HepG2 (cell line): ENCODE data around the gene MYH10. TPM values are rescaled to one million over a fixed set of nuclear protein-coding genes. Genes with fewer than 3 reads are reported as not detected.

Experiments
- ATAC-seq: fragments of 200-7000 bp; cut with Tn5 transposase; 3 replicates; pipeline ENCODE4 v1.9.1; 2020; ENCODE audit warnings: mild to moderate bottlenecking, moderate library complexity
- BruUV-seq: library from RNA; stranded (reverse); fragments of 400-500 nt; replicated peaks from 2 replicates; lab custom pipeline; 2021; lab: Mats Ljungman, UMichigan
- CTCF ChIA-PET: fragments of 300-600 bp; formaldehyde crosslinking; extraction: SDS; loops from one replicate; lab custom pipeline; 2021; ENCODE audit warnings: low total read pairs, inconsistent platforms, low intra/inter-chr PET ratio; lab: Yijun Ruan, JAX
- POLR2A ChIA-PET: fragments of 350-600 bp; sonication (Branson Sonifier 250); formaldehyde crosslinking; loops from one replicate; lab custom pipeline; 2020; ENCODE audit warnings: antibody characterized with exemption, inconsistent platforms; lab: Yijun Ruan, JAX
- DNase-seq: peaks from one replicate; pipeline ENCODE4 v3.0.0-alpha.2; 2015; ENCODE audit warnings: low spot score
- FAIRE-seq: peaks from 3 replicates; lab custom pipeline; 2011; peaks lifted over from hg19 to GRCh38; lab: Jason Lieb, UNC
- H2AFZ ChIP-seq: one replicate; pipeline ENCODE4 v1.6.1; 2011; ENCODE audit warnings: low read length, inconsistent platforms
- H3K27ac ChIP-seq: fragments of 300-600 bp; 3 replicates; pipeline ENCODE4 v1.8.0; 2011; ENCODE audit warnings: mixed run types, mild to moderate bottlenecking, mixed read lengths, low read length, inconsistent platforms; ENCODE audit not compliant: insufficient read depth; ENCODE audit errors: extremely low read length
- H3K27me3 ChIP-seq, 2 experiments: fragments of 200-600 bp in 1 of 2; 2 replicates in 1 of 2; 3 replicates in 1 of 2; pipeline versions ENCODE4 v1.6.0 to v1.8.0; 2011; ENCODE audit warnings: low read length in 2 of 2, mild to moderate bottlenecking in 2 of 2, moderate library complexity in 2 of 2, inconsistent platforms in 1 of 2; ENCODE audit not compliant: insufficient read depth in 2 of 2, control insufficient read depth in 1 of 2
- H3K36me3 ChIP-seq, 2 experiments: fragments of 200-600 bp in 1 of 2; replicated peaks in 1 of 2; 2 replicates in 1 of 2; 3 replicates in 1 of 2; pipeline versions ENCODE4 v1.5.1 to v1.8.0; 2011; ENCODE audit warnings: low read length in 2 of 2, inconsistent platforms in 1 of 2; ENCODE audit not compliant: insufficient read depth in 2 of 2, control insufficient read depth in 1 of 2
- H3K4me1 ChIP-seq: 2 replicates; pipeline ENCODE4 v1.5.1; 2012; ENCODE audit warnings: low read length, inconsistent platforms; ENCODE audit not compliant: insufficient read depth
- H3K4me2 ChIP-seq: 2 replicates; pipeline ENCODE4 v1.6.0; 2011; ENCODE audit warnings: low read depth, low read length, inconsistent platforms
- H3K4me3 ChIP-seq, 3 experiments: fragments of 200-600 bp in 1 of 3; sonication (generic), shearing (Covaris generic) in 1 of 3; replicated peaks in 1 of 3; 2 replicates each; pipeline ENCODE4 v1.5.1; 2011 to 2016; ENCODE audit warnings: low read length in 3 of 3, inconsistent platforms in 2 of 3, low read depth in 2 of 3, mild to moderate bottlenecking in 2 of 3, control low read depth in 1 of 3, mixed read lengths in 1 of 3; ENCODE audit not compliant: insufficient read depth in 1 of 3
- H3K79me2 ChIP-seq: one replicate; pipeline ENCODE4 v1.6.1; 2011; ENCODE audit warnings: low read length, inconsistent platforms; ENCODE audit not compliant: insufficient read depth
- H3K9ac ChIP-seq: 2 replicates; pipeline ENCODE4 v1.6.0; 2011; ENCODE audit warnings: mild to moderate bottlenecking, low read depth, low read length, inconsistent platforms; ENCODE audit not compliant: insufficient read depth
- H3K9me3 ChIP-seq: 2 replicates; pipeline ENCODE4 v1.5.1; 2012; ENCODE audit warnings: mild to moderate bottlenecking, low read length
- H4K20me1 ChIP-seq: 2 replicates; pipeline ENCODE4 v1.6.0; 2011; ENCODE audit warnings: inconsistent platforms, mild to moderate bottlenecking, low read length, moderate library complexity; ENCODE audit not compliant: insufficient read depth
- ARNTL ChIP-seq: sonication (generic); formaldehyde crosslinking; IDR thresholded peaks from 2 replicates; pipeline ENCODE4 v1.4.0; 2020; ENCODE audit warnings: mild to moderate bottlenecking, missing genetic modification reagents
- NFATC3 ChIP-seq: sonication (generic); formaldehyde crosslinking; IDR thresholded peaks from 2 replicates; pipeline ENCODE4 v1.5.1; 2020; ENCODE audit warnings: mild to moderate bottlenecking, missing genetic modification reagents
- ZBTB42 ChIP-seq: sonication (generic); formaldehyde crosslinking; IDR thresholded peaks from 2 replicates; pipeline ENCODE4 v1.5.0; 2020; ENCODE audit warnings: mild to moderate bottlenecking, missing genetic modification reagents
- ZNF704 ChIP-seq: sonication (generic); formaldehyde crosslinking; IDR thresholded peaks from 2 replicates; pipeline ENCODE4 v1.8.1; 2023; ENCODE audit warnings: mild to moderate bottlenecking, inconsistent platforms, moderate library complexity, missing genetic modification reagents, borderline replicate concordance
- ZNF737 ChIP-seq: sonication (generic); formaldehyde crosslinking; IDR thresholded peaks from 2 replicates; pipeline ENCODE4 v1.5.0; 2020; ENCODE audit warnings: missing genetic modification reagents, mild to moderate bottlenecking, borderline replicate concordance
- WGBS: methylation state at CpG from one replicate; pipeline ENCODE4 v1.1.6; 2017; ENCODE audit warnings: low lambda C conversion rate; 5-methylcytosine and 5-hydroxymethylcytosine counted together
- in situ Hi-C: cut with HindIII; loops from 2 replicates; pipeline ENCODE4 v1.10.0; 2017; ENCODE audit warnings: low pct_unique_long_range_greater_than_20kb; ENCODE audit not compliant: extremely low pct_ligation_motif_present
- intact Hi-C: fragments of 100-400 bp; cut with micrococcal nuclease; formaldehyde crosslinking; loops from one replicate; pipeline ENCODE4 v1.10.0; 2022; ENCODE audit not compliant: unreplicated experiment
- polyA plus RNA-seq, 8 experiments: library from polyadenylated mRNA; depleted of rRNA in 3 of 8; stranded (reverse) in 7 of 8; unstranded in 1 of 8; fragments of >200 nt; fragmentation: Illumina TruSeq in 4 of 8; extraction: Trizol in 4 of 8; gene quantifications; 2 replicates each; pipeline versions ENCODE4 v1.2.1 to v1.2.3, GENCODE V29; 2011 to 2016; ENCODE audit warnings: low read depth in 4 of 8, missing spikeins in 1 of 8, mixed read lengths in 1 of 8; ENCODE audit not compliant: insufficient read depth in 1 of 8
- total RNA-seq, 5 experiments: library from RNA; depleted of rRNA; stranded (reverse); fragments of >200 nt; fragmentation: Illumina TruSeq; extraction: Trizol; gene quantifications; 2 replicates each; pipeline ENCODE4 v1.2.3, GENCODE V29; 2016; ENCODE audit warnings: low read depth in 1 of 5
- TF ChIP-seq, protein P1 (sequence below): conservative IDR thresholded peaks from 2 replicates; pipeline ENCODE4 v1.6.1; 2018; ENCODE audit warnings: missing genetic modification reagents
- TF ChIP-seq, protein P2 (sequence below): sonication (generic); formaldehyde crosslinking; IDR thresholded peaks from 2 replicates; pipeline ENCODE4 v1.8.1; 2022; ENCODE audit warnings: low read depth, mild to moderate bottlenecking, missing genetic modification reagents

The MYH10 gene
- total and polyA plus RNA-seq, 2 of the 13 experiments (the other 11 are each of a cell fraction or from before 2014, with no cell fraction given), result 43.4 to 68.6 TPM

GRCh38 chr17:8496081-8496480 lies 134.4 kb downstream of the MYH10 start:
- intact Hi-C loops, result no loop called here
- no peaks in the 10 kb centered on the region for H3K79me2 ChIP-seq
- CTCF ChIA-PET, result no interaction called here
- TF ChIP-seq, protein P1, sequence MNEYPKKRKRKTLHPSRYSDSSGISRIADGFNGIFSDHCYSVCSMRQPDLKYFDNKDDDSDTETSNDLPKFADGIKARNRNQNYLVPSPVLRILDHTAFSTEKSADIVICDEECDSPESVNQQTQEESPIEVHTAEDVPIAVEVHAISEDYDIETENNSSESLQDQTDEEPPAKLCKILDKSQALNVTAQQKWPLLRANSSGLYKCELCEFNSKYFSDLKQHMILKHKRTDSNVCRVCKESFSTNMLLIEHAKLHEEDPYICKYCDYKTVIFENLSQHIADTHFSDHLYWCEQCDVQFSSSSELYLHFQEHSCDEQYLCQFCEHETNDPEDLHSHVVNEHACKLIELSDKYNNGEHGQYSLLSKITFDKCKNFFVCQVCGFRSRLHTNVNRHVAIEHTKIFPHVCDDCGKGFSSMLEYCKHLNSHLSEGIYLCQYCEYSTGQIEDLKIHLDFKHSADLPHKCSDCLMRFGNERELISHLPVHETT, result no peak
- no peak for TF ChIP-seq ZBTB42 (CRISPR knock-in tag)
- no peak for TF ChIP-seq ZNF704 (CRISPR knock-in tag)
- TF ChIP-seq ARNTL (CRISPR knock-in tag), result no peak
- TF ChIP-seq ZNF737 (CRISPR knock-in tag), result no peak
- TF ChIP-seq, protein P2, sequence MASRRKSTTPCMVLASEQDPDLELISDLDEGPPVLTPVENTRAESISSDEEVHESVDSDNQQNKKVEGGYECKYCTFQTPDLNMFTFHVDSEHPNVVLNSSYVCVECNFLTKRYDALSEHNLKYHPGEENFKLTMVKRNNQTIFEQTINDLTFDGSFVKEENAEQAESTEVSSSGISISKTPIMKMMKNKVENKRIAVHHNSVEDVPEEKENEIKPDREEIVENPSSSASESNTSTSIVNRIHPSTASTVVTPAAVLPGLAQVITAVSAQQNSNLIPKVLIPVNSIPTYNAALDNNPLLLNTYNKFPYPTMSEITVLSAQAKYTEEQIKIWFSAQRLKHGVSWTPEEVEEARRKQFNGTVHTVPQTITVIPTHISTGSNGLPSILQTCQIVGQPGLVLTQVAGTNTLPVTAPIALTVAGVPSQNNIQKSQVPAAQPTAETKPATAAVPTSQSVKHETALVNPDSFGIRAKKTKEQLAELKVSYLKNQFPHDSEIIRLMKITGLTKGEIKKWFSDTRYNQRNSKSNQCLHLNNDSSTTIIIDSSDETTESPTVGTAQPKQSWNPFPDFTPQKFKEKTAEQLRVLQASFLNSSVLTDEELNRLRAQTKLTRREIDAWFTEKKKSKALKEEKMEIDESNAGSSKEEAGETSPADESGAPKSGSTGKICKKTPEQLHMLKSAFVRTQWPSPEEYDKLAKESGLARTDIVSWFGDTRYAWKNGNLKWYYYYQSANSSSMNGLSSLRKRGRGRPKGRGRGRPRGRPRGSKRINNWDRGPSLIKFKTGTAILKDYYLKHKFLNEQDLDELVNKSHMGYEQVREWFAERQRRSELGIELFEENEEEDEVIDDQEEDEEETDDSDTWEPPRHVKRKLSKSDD (CRISPR knock-in tag), result no peak
- TF ChIP-seq NFATC3 (CRISPR knock-in tag), result no peak
- H3K4me2 ChIP-seq, result no peak overlapping the region
- H3K9me3 ChIP-seq, result no peaks in the 10 kb centered on the region
- no peak for FAIRE-seq
- H3K4me1 ChIP-seq, result peaks cover 5% of the 10 kb centered on the region; the same call in 1 of the 2 replicates
- H3K27me3 ChIP-seq, result no peaks in the 10 kb centered on the region
- H3K9ac ChIP-seq, result no peak overlapping the region
- in situ Hi-C loops, result no loop called here
- peaks cover 45 to 87% of the 10 kb centered on the region in 2 experiments for H3K36me3 ChIP-seq
- no peaks in the 10 kb centered on the region for H4K20me1 ChIP-seq
- 90% methylated on average over 12 of the region's 13 CpGs for WGBS
- H3K4me3 ChIP-seq, result no peak overlapping the region
- POLR2A ChIA-PET, result no interaction called here
- DNase-seq, result no peak
- no peak for ATAC-seq
- no peak overlapping the region for H2AFZ ChIP-seq
- BruUV-seq, result no TSS peak
- H3K27ac ChIP-seq, result no peak overlapping the region
